GM23338 (cell line): ENCODE results near the gene TMEM219.

Experiments used
- CREB1 ChIP-seq: fragments of 250-450 bp; sonication (Bioruptor Pico); IDR thresholded peaks from 2 replicates; pipeline ENCODE4 v1.5.0; 2020; ENCODE audit warnings: low read depth, mild to moderate bottlenecking, moderate library complexity
- EZH2 ChIP-seq: fragments of 200-600 bp; sonication (generic); IDR thresholded peaks from one replicate; pipeline ENCODE4 v1.8.0; 2017; ENCODE audit warnings: antibody characterized with exemption, mild to moderate bottlenecking, low read depth; ENCODE audit not compliant: unreplicated experiment
- EZH2phosphoT487 ChIP-seq: fragments of 200-600 bp; sonication (generic); IDR thresholded peaks from one replicate; pipeline ENCODE4 v1.8.1; 2018; ENCODE audit warnings: antibody characterized with exemption; ENCODE audit not compliant: unreplicated experiment
- JUNB ChIP-seq: IDR thresholded peaks from one replicate; pipeline ENCODE4 v1.6.1; 2016; ENCODE audit warnings: antibody characterized with exemption; ENCODE audit not compliant: unreplicated experiment
- NANOG ChIP-seq: IDR thresholded peaks from 2 replicates; pipeline ENCODE4 v1.6.1; 2016; ENCODE audit warnings: antibody characterized with exemption, borderline replicate concordance
- POLR2AphosphoS5 ChIP-seq: IDR thresholded peaks from 2 replicates; pipeline ENCODE4 v1.6.1; 2016; ENCODE audit warnings: antibody characterized with exemption, low read depth
- STAT1 ChIP-seq: IDR thresholded peaks from one replicate; pipeline ENCODE4 v1.6.1; 2016; ENCODE audit warnings: antibody characterized with exemption; ENCODE audit not compliant: unreplicated experiment
- ZNF114 ChIP-seq: fragments of 250-450 bp; sonication (Bioruptor Pico); IDR thresholded peaks from 2 replicates; pipeline ENCODE4 v1.5.0; 2020; ENCODE audit warnings: mild to moderate bottlenecking, moderate library complexity
- ZNF331 ChIP-seq: fragments of 250-450 bp; sonication (Bioruptor Pico); IDR thresholded peaks from 2 replicates; pipeline ENCODE4 v1.5.0; 2020; ENCODE audit warnings: low read depth, mild to moderate bottlenecking, moderate library complexity
- TF ChIP-seq, protein P1 (sequence below), 2 experiments: fragments of 200-600 bp in 1 of 2; sonication (generic) in 1 of 2; conservative IDR thresholded peaks; 2 replicates each; pipeline versions ENCODE4 v1.5.1 to v1.6.1; 2016 to 2017; ENCODE audit warnings: antibody characterized with exemption in 2 of 2, low read depth in 2 of 2, mild to moderate bottlenecking in 2 of 2, moderate library complexity in 1 of 2
- TF ChIP-seq, protein P2 (sequence below): IDR thresholded peaks from one replicate; pipeline ENCODE4 v1.6.1; 2018; ENCODE audit warnings: antibody characterized with exemption; ENCODE audit not compliant: unreplicated experiment
- TF ChIP-seq, protein P3 (sequence below): IDR thresholded peaks from 2 replicates; pipeline ENCODE4 v1.6.1; 2016; ENCODE audit warnings: antibody characterized with exemption
- TF ChIP-seq, protein P4 (sequence below): fragments of 250-450 bp; sonication (Bioruptor Pico); IDR thresholded peaks from 2 replicates; pipeline ENCODE4 v1.5.0; 2020; ENCODE audit warnings: mild to moderate bottlenecking, moderate library complexity

DNA sequence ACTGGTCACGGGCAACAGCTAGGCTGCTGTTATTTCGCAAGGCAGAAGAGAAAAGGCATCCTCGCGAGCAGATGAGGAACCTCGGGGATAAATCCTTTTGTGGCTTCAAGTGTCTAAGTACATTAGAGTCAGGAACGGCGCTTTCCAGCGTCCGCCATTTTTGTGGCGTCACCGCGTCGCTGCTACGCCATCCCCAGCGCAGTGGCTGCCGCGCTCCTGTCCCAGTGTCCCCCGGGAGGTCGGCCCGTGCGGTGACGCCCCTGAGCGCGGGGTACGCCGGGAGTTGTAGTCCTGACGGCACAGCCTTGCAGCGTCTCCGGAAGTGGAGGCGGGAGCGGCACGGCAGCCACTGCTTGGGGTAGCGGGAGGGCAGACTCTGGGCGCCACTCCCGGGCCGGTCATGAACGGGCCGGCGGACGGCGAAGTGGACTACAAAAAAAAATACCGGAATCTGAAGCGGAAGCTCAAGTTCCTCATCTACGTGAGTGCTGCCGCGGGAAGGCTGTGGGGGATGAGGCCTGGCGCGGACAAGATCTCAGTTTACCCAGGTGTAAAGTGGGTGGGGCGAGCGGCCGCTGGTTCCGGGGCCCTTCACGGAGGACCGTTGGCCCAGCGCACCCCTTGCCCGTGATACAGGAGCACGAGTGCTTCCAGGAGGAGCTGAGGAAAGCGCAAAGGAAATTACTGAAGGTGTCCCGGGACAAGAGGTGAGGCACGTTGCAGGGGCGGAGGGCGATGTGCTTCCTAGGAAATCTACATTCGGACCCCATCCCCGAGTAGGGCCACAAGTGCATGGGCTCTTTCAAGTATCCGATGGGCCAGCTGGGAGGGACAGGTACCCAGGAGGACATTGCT lies 34.3 kb downstream of the TMEM219 start, which contains the start of gene INO80E:
- peak; percentile 89 for TF ChIP-seq POLR2AphosphoS5
- TF ChIP-seq, protein P1, sequence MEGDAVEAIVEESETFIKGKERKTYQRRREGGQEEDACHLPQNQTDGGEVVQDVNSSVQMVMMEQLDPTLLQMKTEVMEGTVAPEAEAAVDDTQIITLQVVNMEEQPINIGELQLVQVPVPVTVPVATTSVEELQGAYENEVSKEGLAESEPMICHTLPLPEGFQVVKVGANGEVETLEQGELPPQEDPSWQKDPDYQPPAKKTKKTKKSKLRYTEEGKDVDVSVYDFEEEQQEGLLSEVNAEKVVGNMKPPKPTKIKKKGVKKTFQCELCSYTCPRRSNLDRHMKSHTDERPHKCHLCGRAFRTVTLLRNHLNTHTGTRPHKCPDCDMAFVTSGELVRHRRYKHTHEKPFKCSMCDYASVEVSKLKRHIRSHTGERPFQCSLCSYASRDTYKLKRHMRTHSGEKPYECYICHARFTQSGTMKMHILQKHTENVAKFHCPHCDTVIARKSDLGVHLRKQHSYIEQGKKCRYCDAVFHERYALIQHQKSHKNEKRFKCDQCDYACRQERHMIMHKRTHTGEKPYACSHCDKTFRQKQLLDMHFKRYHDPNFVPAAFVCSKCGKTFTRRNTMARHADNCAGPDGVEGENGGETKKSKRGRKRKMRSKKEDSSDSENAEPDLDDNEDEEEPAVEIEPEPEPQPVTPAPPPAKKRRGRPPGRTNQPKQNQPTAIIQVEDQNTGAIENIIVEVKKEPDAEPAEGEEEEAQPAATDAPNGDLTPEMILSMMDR (conservative IDR thresholded peaks at IDR 0.05; ENCODE audit: low read depth in 2 of 2), result no peak
- no peak for TF ChIP-seq EZH2phosphoT487
- peak; percentile 94 for TF ChIP-seq CREB1 (CRISPR knock-in tag)
- TF ChIP-seq JUNB, result no peak
- TF ChIP-seq, protein P2, sequence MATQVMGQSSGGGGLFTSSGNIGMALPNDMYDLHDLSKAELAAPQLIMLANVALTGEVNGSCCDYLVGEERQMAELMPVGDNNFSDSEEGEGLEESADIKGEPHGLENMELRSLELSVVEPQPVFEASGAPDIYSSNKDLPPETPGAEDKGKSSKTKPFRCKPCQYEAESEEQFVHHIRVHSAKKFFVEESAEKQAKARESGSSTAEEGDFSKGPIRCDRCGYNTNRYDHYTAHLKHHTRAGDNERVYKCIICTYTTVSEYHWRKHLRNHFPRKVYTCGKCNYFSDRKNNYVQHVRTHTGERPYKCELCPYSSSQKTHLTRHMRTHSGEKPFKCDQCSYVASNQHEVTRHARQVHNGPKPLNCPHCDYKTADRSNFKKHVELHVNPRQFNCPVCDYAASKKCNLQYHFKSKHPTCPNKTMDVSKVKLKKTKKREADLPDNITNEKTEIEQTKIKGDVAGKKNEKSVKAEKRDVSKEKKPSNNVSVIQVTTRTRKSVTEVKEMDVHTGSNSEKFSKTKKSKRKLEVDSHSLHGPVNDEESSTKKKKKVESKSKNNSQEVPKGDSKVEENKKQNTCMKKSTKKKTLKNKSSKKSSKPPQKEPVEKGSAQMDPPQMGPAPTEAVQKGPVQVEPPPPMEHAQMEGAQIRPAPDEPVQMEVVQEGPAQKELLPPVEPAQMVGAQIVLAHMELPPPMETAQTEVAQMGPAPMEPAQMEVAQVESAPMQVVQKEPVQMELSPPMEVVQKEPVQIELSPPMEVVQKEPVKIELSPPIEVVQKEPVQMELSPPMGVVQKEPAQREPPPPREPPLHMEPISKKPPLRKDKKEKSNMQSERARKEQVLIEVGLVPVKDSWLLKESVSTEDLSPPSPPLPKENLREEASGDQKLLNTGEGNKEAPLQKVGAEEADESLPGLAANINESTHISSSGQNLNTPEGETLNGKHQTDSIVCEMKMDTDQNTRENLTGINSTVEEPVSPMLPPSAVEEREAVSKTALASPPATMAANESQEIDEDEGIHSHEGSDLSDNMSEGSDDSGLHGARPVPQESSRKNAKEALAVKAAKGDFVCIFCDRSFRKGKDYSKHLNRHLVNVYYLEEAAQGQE, result no peak
- TF ChIP-seq EZH2, result no peak
- TF ChIP-seq, protein P3, sequence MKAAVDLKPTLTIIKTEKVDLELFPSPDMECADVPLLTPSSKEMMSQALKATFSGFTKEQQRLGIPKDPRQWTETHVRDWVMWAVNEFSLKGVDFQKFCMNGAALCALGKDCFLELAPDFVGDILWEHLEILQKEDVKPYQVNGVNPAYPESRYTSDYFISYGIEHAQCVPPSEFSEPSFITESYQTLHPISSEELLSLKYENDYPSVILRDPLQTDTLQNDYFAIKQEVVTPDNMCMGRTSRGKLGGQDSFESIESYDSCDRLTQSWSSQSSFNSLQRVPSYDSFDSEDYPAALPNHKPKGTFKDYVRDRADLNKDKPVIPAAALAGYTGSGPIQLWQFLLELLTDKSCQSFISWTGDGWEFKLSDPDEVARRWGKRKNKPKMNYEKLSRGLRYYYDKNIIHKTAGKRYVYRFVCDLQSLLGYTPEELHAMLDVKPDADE, result peak; percentile 96
- TF ChIP-seq STAT1, result no peak
- TF ChIP-seq ZNF331, result no peak
- TF ChIP-seq NANOG, result no peak
- TF ChIP-seq, protein P4, sequence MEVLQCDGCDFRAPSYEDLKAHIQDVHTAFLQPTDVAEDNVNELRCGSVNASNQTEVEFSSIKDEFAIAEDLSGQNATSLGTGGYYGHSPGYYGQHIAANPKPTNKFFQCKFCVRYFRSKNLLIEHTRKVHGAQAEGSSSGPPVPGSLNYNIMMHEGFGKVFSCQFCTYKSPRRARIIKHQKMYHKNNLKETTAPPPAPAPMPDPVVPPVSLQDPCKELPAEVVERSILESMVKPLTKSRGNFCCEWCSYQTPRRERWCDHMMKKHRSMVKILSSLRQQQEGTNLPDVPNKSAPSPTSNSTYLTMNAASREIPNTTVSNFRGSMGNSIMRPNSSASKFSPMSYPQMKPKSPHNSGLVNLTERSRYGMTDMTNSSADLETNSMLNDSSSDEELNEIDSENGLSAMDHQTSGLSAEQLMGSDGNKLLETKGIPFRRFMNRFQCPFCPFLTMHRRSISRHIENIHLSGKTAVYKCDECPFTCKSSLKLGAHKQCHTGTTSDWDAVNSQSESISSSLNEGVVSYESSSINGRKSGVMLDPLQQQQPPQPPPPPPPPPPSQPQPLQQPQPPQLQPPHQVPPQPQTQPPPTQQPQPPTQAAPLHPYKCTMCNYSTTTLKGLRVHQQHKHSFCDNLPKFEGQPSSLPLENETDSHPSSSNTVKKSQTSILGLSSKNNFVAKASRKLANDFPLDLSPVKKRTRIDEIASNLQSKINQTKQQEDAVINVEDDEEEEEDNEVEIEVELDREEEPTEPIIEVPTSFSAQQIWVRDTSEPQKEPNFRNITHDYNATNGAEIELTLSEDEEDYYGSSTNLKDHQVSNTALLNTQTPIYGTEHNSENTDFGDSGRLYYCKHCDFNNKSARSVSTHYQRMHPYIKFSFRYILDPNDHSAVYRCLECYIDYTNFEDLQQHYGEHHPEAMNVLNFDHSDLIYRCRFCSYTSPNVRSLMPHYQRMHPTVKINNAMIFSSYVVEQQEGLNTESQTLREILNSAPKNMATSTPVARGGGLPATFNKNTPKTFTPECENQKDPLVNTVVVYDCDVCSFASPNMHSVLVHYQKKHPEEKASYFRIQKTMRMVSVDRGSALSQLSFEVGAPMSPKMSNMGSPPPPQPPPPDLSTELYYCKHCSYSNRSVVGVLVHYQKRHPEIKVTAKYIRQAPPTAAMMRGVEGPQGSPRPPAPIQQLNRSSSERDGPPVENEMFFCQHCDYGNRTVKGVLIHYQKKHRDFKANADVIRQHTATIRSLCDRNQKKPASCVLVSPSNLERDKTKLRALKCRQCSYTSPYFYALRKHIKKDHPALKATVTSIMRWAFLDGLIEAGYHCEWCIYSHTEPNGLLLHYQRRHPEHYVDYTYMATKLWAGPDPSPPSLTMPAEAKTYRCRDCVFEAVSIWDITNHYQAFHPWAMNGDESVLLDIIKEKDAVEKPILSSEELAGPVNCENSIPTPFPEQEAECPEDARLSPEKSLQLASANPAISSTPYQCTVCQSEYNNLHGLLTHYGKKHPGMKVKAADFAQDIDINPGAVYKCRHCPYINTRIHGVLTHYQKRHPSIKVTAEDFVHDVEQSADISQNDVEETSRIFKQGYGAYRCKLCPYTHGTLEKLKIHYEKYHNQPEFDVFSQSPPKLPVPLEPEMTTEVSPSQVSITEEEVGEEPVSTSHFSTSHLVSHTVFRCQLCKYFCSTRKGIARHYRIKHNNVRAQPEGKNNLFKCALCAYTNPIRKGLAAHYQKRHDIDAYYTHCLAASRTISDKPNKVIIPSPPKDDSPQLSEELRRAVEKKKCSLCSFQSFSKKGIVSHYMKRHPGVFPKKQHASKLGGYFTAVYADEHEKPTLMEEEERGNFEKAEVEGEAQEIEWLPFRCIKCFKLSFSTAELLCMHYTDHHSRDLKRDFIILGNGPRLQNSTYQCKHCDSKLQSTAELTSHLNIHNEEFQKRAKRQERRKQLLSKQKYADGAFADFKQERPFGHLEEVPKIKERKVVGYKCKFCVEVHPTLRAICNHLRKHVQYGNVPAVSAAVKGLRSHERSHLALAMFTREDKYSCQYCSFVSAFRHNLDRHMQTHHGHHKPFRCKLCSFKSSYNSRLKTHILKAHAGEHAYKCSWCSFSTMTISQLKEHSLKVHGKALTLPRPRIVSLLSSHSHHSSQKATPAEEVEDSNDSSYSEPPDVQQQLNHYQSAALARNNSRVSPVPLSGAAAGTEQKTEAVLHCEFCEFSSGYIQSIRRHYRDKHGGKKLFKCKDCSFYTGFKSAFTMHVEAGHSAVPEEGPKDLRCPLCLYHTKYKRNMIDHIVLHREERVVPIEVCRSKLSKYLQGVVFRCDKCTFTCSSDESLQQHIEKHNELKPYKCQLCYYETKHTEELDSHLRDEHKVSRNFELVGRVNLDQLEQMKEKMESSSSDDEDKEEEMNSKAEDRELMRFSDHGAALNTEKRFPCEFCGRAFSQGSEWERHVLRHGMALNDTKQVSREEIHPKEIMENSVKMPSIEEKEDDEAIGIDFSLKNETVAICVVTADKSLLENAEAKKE (CRISPR knock-in tag), result no peak
- no peak for TF ChIP-seq ZNF114 (CRISPR knock-in tag)
